KMS-11 (cell line): Measurements from ENCODE around the gene CHRNA7.

Experiments used
- H2AFZ ChIP-seq: fragments of 200-600 bp; sonication (generic); 2 replicates; pipeline ENCODE4 v1.6.1; 2016; ENCODE audit warnings: antibody characterized with exemption, mixed run types, low read depth
- H3K27ac ChIP-seq: fragments of 200-600 bp; sonication (generic); 2 replicates; pipeline ENCODE4 v1.6.1; 2016; ENCODE audit warnings: mild to moderate bottlenecking, mixed run types
- H3K27me3 ChIP-seq: fragments of 200-600 bp; sonication (generic); 2 replicates; pipeline ENCODE4 v1.6.1; 2017; ENCODE audit warnings: mild to moderate bottlenecking, low read depth, mixed run types, moderate library complexity; ENCODE audit not compliant: insufficient read depth
- H3K36me3 ChIP-seq: fragments of 200-600 bp; sonication (generic); 2 replicates; pipeline ENCODE4 v1.6.1; 2017; ENCODE audit warnings: mild to moderate bottlenecking, mixed run types; ENCODE audit not compliant: insufficient read depth
- H3K4me1 ChIP-seq: fragments of 200-600 bp; sonication (generic); 2 replicates; pipeline ENCODE4 v1.6.1; 2016; ENCODE audit warnings: mild to moderate bottlenecking, low read depth, mixed run types; ENCODE audit not compliant: poor library complexity, severe bottlenecking
- H3K4me2 ChIP-seq: fragments of 200-600 bp; sonication (generic); 2 replicates; pipeline ENCODE4 v1.7.0; 2016; ENCODE audit warnings: mild to moderate bottlenecking, mixed run types
- H3K4me3 ChIP-seq: fragments of 200-600 bp; sonication (generic); IDR thresholded peaks from 2 replicates; pipeline ENCODE4 v1.6.1; 2017; ENCODE audit warnings: low read depth, low read length, mixed read lengths; ENCODE audit not compliant: insufficient read depth
- H3K79me2 ChIP-seq: fragments of 200-600 bp; sonication (generic); 2 replicates; pipeline ENCODE4 v1.6.1; 2016; ENCODE audit warnings: low read depth, mixed run types; ENCODE audit not compliant: insufficient read depth
- H3K9ac ChIP-seq: fragments of 200-600 bp; sonication (generic); 2 replicates; pipeline ENCODE4 v1.6.1; 2016; ENCODE audit warnings: mild to moderate bottlenecking, mixed run types
- H4K20me1 ChIP-seq: fragments of 200-600 bp; sonication (generic); 2 replicates; pipeline ENCODE4 v1.6.1; 2016; ENCODE audit warnings: mild to moderate bottlenecking, mixed run types; ENCODE audit not compliant: insufficient read depth
- CTCF ChIP-seq: fragments of 200-600 bp; sonication (generic); conservative IDR thresholded peaks from 2 replicates; pipeline ENCODE4 v1.6.1; 2017; ENCODE audit warnings: low read depth, mild to moderate bottlenecking, antibody characterized with exemption, low read length, moderate library complexity, mixed read lengths

CHRNA7 gene

GRCh38 chr15:32060706-32061105 lies 30.4 kb downstream of the CHRNA7 start:
- Histone ChIP-seq H3K79me2 (no peaks in the 10 kb centered on the region), H3K4me3 (no peak overlapping the region), H2AFZ (no peak overlapping the region), H4K20me1 (no peaks in the 10 kb centered on the region), H3K36me3 (no peaks in the 10 kb centered on the region), H3K4me2 (no peak overlapping the region), H3K4me1 (no peaks in the 10 kb centered on the region), H3K27me3 (no peaks in the 10 kb centered on the region), H3K27ac (no peak overlapping the region), H3K9ac (no peak overlapping the region)
- TF ChIP-seq CTCF, result no peak

- TF ChIP-seq CTCF, result no peak
- Histone ChIP-seq H2AFZ (no peak overlapping the region), H3K27me3 (no peaks in the 10 kb centered on the region), H3K36me3 (no peaks in the 10 kb centered on the region), H3K4me2 (no peak overlapping the region), H3K9ac (no peak overlapping the region), H3K79me2 (no peaks in the 10 kb centered on the region), H3K27ac (no peak overlapping the region), H4K20me1 (no peaks in the 10 kb centered on the region), H3K4me3 (no peak overlapping the region), H3K4me1 (no peaks in the 10 kb centered on the region)
Observed at GRCh38 chr15:32067115-32067514, 36.8 kb downstream of the CHRNA7 start.

GRCh38 chr15:32089851-32090359 lies 59.6 kb downstream of the CHRNA7 start:
- H4K20me1 ChIP-seq, result no peaks in the 10 kb centered on the region
- H3K27ac ChIP-seq, result no peak overlapping the region
- H3K4me2 ChIP-seq, result no peak overlapping the region
- H3K4me3 ChIP-seq, result no peak overlapping the region
- TF ChIP-seq CTCF, result no peak
- no peaks in the 10 kb centered on the region for H3K36me3 ChIP-seq
- H2AFZ ChIP-seq, result no peak overlapping the region
- no peaks in the 10 kb centered on the region for H3K27me3 ChIP-seq
- H3K4me1 ChIP-seq, result no peaks in the 10 kb centered on the region
- H3K9ac ChIP-seq, result no peak overlapping the region
- no peaks in the 10 kb centered on the region for H3K79me2 ChIP-seq

- no peak overlapping the region for H3K27ac ChIP-seq
- H3K4me2 ChIP-seq, result no peak overlapping the region
- H3K4me1 ChIP-seq, result no peaks in the 10 kb centered on the region
- H3K27me3 ChIP-seq, result no peaks in the 10 kb centered on the region
- TF ChIP-seq CTCF, result no peak
- no peak overlapping the region for H3K9ac ChIP-seq
- no peak overlapping the region for H3K4me3 ChIP-seq
- H3K79me2 ChIP-seq, result no peaks in the 10 kb centered on the region
- no peaks in the 10 kb centered on the region for H3K36me3 ChIP-seq
- no peaks in the 10 kb centered on the region for H4K20me1 ChIP-seq
- H2AFZ ChIP-seq, result no peak overlapping the region
Observed at GRCh38 chr15:32091505-32092380, 61.4 kb downstream of the CHRNA7 start.
